ENCODE data around the gene CD44.

- TF ChIP-seq POLR2A (IDR thresholded peaks at IDR 0.05) (no peak), CTCF (IDR thresholded peaks at IDR 0.05) (no peak)
Observed at GRCh38 chr11:35180317-35181233, 41.6 kb downstream of the CD44 start.

Measured in thyroid gland (tissue), 4 donors.